ENCODE measurements around the gene DUS1L.

DNA sequence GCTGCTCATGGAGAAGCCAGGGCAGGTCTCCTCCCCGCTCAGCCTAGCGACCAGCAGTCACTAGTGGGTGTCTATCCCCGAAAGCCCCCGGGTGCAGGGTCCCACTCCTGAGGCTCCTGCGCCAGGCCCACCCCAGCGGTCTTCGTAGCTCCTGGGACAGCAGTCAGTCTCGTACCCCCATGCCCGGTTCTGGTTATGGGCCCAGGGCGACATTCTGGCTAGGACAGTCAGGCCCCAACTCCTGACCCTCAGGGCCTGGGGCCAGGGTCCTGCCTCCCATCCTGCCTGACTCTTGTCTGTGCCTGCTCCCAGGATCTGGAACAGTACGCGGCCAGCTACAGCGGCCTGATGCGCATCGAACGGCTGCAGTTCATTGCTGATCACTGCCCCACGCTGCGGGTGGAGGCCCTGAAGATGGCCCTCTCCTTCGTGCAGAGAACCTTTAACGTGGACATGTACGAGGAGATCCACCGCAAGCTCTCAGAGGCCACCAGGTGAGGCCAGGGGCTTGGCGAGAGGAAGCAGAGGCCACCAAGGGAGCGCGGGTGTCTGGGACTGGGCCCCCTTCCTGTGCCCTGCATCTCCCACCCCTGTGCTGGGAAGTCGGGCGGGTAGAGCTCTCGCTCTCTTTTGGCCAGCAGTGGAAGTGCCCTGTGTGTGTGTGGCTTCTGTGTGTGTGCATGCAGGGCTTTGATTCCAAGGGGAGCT lies 11.9 kb downstream of the DUS1L start:
- TF ChIP-seq, protein P1, sequence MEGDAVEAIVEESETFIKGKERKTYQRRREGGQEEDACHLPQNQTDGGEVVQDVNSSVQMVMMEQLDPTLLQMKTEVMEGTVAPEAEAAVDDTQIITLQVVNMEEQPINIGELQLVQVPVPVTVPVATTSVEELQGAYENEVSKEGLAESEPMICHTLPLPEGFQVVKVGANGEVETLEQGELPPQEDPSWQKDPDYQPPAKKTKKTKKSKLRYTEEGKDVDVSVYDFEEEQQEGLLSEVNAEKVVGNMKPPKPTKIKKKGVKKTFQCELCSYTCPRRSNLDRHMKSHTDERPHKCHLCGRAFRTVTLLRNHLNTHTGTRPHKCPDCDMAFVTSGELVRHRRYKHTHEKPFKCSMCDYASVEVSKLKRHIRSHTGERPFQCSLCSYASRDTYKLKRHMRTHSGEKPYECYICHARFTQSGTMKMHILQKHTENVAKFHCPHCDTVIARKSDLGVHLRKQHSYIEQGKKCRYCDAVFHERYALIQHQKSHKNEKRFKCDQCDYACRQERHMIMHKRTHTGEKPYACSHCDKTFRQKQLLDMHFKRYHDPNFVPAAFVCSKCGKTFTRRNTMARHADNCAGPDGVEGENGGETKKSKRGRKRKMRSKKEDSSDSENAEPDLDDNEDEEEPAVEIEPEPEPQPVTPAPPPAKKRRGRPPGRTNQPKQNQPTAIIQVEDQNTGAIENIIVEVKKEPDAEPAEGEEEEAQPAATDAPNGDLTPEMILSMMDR (conservative IDR thresholded peaks at IDR 0.05 in 1 of 2, IDR thresholded peaks at IDR 0.05 in 1 of 2; ENCODE audit: extremely low read depth in 1 of 2, insufficient read depth in 1 of 2, low read depth in 1 of 2, low read length in 2 of 2), result no peak
- TF ChIP-seq EZH2 (IDR thresholded peaks at IDR 0.05; ENCODE audit: borderline replicate concordance, low read length), result no peak

All from mammary epithelial cell (primary cell).